Hematopoietic multipotent progenitor cell treated with erythropoietin and hydrocortisone succinate and interleukin-3 and kit ligand, for 4 days (in vitro differentiated cells): ENCODE measurements around the gene PREX1.

Experiments
- DNase-seq: peaks from one replicate; pipeline ENCODE4 v3.0.0-alpha.2; 2015

The PREX1 gene

DNA sequence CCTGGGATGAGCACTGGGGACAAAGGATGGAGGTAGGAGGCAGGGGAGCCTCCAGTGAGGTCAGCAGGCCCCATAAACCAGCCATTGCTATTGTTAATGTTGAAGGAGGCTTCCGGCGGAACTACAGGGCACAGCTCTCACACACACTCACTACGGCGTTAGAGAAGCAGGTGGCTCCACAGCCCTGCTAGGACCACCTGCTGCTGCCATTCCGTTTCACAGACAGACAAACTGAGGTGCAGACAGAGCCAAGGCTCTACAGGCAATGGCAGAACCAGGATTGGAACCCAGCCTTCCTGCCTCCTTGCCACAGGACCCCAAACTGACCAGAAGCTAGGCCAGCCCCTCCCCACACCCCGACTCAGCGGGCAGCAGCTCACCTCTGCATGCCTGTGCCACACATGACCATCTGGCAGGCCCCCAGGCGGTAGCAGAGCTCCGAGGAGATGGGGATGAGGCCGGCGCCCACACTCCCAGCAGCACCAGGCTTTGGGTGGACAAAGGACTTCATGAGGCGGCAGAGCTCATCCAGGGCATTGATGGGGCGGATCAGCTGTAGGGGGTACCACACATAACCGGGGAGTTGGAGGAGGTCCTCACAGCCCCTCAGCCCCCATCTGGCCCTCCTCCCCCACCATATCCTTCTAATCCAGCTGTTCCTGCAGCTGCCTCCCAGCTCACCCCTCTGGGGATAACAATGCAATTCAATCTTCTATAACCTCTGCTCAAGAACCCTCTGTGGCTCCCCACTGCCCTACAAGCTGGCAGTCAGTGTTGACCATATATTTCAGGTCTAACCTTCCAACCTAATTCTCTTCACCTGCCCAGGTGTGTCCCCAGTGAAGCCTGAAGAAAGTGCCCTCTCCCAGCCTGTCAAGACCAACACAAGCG is 198.5 kb downstream of the PREX1 start:
- DNase-seq = no peak

DNA sequence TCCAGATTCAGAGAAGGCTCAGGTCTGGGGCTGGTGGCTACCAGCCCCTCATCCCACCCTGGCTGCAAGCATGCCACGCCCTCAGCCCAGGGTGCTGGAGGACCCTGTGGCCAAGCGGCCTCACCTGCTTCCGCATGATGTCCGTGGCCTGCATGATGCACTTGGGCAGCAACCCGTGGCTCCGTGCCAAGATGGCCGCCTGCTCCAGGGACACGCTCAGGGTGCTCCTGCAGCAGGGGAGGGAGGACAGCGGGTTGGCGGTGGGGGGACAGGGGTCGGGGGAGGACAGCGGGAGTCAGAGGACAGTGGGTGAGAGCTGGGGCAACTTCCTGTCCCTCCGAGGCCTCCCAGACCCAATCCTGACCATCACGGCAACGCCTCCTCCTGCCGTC is 200.1 kb downstream of the PREX1 start:
- no peak for DNase-seq

DNA sequence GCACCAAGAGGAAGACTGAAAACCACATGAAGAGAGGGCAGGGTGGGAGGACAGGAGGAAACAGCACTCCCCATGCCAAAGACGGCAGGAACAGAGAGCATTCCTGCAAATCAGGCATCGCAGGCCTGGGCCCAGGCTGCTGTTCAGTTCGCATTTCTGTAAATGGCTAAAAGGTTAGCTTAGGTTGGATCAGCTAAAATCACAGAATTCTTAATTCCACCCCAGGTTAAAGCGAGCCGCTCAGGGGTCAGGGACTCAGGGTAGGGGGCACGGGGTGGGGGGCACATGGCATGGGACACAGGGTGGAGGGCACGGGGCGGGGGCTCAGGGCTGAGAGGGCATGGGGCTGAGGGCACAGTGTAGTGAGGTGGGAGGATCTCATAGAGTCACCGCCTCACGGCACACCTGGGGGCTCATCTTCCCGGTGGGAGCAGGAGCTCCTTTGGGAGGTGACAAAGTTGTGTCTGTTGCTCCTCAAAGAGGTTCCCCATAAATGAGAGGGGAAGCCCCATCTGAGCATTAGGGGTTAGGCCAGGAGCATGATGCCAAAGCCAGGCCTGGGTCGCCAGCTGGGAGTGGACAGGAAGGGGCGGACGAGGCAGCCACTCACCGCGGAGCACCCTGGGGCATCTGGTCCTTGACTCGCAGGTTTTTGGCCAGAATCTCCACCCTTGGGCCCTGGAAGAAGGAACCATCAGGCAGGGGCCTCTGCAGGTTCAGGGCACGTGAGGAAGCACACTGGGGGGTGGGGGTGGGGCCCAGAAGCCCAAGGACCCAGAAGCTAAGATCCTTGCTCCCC is 200.7 kb downstream of the PREX1 start:
- DNase-seq = no peak

DNA sequence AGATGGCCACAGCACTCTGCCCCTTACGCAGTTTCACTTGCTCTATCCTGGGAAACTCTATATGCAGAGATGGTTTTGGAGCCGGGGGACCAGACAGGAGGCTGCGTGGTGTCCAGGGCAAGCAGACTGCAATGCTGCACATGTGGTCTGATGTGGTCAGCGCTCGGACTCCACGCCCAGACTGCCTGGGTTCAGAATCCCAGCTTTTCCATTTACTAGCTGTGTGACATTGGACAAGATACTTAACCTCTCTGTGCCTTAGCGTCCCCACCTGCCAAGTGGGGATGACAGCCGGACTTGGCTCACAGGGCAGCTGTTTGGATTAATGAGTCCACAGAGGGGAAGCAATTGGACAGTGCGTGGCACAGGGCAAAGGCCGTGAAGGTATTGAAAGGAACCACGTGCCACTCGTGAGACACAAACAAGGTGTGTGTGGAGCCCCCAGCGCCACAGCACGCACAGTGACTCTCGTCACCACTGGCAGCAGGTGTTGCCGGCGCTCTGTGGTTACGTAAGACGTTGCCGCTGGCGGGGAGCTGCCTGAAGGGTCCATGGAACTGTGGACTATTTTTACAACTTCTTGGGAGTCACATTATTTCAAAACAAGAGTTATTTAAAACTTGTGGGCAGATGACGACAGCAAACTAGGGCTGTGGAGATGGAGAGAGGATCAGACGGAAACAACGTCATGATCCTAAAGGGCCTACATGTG is 201.4 kb downstream of the PREX1 start:
- peak; percentile 46 for DNase-seq

DNA sequence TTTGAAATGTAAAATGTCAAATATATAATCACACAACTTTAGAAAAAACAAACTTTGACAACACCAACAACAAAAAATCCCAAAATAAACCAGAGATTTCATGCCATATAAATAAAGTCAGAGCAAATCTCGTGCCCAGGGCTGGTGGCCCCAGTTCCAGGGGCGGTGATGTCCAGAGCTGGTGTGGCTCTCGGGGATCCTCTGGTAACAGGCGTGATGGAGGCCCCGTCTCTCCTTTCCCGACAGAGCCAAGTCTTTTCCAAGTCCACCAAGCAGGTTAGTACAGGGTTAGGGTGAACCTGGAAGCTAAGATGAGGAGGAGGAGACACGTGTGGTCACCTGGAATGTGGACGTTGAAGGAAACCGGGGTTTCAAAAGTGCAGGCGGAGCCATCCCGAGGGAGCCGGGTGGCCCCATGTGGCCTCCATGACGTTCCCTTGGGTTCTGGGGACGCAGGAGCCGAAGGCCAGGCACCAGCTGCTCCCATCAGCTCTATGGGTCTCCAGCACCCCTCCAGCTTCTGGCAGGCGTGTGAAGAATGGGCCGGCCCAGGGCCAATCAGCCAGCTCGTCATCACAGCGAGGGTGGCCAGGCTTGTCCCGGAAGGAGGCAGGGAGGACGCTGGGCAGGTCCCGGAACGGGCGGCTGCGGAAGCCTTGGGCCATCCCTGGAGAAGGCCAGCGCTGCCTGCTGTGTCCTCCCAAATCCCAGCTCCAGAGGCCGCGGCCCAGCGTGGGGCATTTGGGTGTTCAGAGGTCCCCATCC is 202.5 kb downstream of the PREX1 start:
- DNase-seq = no peak

DNA sequence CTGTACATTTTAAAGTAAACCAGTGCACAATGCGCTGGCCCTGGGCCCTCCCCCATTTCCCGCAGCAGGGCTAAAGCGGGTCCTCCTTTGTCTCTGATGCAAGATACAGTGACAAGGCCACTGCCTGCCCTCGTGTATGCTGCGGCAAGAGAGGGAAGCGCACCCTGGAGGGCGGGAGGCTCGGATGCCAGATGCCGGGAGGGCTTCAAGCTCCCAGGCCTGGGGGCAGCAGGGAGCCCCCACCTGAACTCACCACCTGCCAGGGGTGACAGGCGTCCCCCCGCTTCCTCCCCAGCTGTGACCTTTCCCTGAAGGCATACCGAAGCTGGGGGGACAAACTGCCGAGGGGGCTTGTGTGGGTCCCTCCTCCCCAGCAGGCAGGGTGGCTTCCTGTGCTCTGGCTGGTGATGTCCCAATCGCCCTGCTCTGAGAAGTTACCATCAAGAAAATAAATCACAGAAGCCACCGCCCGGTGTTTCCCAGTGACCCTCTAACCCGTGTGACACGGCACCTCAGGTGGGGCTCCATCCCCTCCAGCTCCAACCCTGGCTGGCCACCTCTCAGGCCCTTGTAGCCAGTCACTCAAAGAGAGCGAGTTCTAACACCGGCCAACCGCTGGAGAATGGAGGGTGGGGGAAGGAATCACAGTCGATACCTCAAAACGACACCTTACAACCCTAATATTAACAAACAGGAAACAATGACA is 203.3 kb downstream of the PREX1 start:
- no peak for DNase-seq

DNA sequence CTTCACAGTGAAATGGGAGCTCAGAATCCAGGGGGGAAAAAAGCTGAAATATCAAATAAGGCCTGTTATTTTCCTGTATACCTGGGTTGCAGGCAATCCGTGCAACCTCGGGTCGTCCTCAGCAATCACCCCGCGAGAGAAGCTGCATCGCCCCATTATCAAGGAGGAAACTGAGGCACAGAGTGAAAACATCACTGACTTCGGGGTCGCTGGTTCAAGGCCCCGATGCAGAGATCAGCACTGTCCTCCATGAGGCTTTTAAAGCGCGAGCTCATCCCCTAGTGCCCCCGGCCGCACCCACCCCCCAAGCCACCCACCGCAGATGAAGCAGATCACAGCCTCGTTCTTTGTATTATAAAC is 203.9 kb downstream of the PREX1 start:
- no peak for DNase-seq

DNA sequence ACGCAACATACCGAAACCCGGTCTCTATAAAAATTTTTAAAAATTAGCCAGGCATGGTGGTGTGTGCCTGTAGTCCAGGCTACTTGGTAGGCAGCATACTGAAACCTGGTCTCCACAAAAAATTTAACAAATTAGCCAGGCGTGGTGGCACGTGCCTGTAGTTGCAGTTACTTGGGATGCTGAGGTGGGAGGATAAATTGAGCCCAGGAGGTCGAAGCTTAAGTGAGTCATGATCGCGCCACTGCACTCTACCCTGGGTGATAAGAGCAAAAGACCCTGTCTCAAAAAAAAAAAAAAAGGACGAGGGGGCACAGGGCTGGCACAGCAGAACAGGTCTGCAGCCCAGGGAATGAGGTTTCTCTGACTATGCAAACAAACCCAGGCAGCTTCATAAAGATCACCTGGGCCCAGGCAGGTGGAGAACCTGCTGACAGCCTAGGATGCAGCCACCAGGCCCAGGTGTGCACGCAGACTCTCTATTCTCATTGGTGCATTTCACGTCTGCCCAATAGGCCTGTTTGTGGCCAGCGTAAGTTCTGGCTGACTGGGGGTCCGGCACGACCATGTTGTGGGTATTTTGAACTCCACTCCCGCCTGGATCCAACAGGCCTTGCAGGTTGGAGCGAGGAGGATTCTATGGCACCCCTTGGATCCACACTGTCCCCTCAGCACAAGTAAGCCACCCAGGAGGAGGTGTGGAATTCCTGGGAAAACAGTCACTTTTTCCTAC is 204.5 kb downstream of the PREX1 start:
- DNase-seq = no peak

DNA sequence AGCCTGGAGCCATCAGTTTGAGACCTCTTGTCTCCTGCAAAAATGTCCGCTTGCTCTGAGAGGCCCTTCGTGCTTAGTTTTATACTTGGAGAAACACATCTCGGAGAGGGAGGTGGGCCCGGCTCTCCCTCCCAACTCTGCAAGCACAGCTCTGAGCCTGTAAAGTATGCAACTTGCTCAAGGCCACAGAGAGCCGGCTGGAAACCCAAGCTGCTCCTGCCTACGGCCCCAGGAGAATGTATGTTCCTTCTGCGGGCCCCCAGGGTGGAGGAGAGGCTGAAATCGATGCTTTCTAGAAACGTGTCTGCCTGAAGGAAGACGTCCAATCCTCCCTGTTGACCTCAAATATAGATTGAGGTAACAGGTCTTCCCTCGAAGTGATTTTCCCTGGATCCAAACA is 205.4 kb downstream of the PREX1 start:
- DNase-seq = no peak

DNA sequence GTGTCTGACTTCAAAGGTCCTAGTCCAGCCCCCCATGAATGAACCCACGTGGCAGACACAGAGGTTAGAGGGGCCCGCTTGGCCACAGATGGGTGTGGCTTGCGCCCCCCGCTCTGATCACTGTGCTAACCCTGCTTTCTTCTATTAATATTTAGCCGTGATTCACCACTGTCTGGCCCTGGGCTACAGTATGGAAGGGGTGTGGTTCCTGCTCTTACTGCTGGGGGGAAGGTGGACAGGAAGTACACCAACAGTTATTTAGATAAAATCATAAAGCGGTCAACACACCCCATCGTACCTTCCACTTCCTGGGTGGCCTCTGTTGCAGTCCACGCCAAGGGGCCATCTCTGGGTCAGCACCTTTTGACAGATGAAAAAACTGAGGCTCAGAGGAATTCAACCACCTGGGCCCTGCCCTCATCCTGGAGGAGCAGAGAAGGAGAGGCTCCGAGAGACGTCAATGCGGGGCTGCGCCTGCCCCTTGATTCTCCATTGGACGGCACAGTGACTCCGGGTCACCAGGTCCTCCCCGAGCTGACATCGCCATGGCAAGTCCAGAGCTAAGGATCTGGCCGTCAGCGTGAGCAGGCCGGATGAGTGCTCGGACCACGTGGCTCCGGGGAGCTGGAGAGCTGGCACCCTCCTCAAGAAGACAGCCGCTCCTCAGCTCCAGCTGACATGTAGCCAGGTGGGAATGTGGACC is 206.3 kb downstream of the PREX1 start:
- peak; percentile 46 for DNase-seq

DNA sequence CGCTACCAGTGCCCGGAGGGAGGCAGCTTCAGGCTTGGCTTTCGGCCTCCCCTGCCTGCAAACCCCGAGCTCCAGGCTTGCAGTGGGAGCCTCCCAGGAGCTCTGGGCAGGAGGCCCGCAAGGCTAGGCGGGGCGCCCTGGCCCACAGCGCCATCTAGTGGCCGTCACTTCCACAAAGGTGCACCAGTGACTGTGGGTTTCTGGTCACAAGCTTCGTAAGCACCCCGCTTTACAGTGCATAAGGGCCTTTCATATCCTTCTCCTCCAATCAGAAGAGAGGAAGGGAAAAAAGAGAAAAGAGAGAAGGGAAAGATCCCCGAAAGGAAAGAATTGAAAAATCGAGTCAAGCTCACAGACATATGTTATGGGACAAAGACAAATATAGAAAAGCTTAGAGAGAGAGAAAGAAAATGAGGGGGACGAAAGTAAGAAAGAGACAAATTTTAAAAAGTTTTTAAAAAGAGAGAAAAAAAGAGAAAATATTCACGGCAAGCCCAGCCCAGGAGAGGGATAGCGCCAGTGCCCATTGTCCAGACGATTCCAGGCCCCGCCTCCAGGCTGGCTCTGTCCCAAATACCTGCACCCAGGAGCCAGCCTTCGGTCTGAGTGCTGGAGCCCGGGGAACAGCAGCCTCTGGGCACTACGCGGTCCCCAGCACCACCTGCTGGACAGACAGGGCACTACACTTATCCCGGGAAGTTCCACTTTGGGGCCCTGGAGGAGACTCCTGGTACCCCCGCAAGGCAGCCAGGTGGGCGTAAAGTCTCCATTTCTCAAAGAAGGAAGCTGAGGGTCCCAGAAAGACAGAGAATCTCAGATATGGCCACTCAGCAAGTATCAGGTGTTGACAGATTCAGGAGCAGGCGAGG is 207.1 kb downstream of the PREX1 start:
- peak; percentile 81 for DNase-seq

DNA sequence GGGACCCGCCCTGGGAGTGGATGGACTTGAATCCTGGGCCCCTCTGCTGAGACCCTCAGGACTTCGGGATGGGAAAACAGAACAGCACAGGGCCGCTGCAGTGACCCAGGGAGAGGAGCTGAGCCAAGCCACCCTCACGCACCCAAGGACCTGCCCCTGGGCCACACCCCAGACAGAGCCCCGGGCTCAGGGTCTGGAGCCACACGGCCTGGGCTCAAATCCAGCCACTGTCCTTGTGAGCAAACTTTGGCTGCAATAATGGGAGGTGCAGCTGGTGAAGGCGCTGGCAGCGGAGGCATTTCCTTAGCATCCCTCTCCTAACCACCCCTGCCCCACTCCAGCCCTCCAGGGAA is 207.7 kb downstream of the PREX1 start:
- DNase-seq = no peak

DNA sequence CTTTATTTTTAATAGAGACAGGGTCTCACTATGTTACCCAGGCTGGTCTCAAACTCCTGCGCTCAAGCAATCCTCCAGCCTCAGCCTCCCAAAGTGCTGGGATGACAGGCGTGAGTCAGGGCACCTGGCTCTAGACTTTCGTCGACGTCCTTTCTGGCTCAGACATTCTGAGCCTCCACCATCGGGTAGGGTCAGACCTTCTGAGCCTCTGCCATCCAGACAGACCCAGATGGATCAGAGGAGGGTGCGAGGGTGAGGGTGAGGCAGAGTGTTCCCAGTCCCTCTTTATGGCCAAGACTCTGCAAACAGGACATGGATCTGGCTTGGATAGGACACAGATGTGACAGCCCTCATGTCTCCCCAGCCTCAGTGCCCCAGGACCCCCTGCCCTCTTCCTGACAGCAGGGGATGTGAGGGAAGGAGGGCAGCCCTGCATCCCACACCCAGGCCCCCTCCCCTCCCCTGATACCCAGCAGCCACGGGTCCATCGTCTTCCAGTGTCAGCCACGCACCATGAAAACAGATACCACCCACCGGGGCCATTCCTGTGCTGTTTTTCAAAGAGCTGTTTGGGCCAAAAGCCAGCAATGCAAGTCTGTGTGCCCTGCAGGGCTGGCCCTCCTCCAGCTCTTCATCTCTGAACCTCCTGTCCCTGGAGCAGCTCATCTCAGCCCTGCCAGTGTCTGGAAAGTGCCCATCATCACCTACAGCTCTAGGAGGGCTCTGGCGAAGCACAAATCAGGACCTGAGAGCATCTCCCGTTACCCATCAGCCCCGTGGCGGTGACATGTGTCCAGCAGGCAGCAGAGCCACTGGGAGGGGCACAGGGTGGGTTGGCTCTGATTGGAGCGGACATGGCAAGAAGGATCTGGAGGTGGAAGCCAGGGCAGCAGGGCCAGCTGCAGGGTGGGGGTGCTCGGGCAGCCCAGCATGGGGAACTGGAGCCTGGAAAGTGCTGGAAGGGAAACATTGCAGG is 208.4 kb downstream of the PREX1 start:
- DNase-seq = no peak

DNA sequence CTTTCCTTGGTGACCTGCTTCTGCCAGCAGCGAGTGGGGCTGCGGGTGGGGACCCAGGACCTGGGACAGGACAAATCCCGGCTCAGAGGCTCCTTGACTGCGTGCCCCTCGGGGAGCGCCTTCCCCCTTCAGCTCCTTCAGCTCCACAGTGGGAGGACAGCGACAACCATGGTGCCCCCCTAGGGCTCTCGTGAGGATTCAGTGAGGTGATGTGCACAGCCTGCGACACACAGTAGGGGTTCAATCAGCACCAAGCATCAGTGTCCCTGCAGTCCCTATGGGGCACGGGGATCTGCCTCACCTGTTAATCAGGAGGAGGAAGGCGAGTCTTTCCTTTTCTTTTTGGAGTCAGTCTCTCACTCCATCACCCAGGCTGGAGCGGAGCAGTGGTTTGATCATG is 209.2 kb downstream of the PREX1 start:
- no peak for DNase-seq

DNA sequence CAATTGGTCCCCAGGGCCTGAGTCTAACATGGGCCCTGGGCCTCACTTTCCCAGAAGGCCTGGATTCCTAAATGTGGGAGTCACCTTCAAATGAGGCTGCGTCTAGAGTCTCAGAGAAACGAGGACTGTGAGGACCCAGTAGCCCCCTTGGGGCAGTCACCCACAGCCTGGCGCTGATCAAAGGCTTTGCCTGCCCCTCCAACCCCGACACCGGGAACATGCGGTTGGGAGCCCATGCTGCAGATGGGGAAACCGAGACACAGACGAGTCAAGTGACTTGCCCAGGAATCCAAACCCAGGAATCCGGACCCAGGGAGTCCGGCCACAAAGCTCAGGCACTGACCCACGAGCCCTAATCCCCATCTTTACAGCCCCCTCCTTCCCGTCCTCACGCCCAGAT is 209.7 kb downstream of the PREX1 start:
- no peak for DNase-seq

DNA sequence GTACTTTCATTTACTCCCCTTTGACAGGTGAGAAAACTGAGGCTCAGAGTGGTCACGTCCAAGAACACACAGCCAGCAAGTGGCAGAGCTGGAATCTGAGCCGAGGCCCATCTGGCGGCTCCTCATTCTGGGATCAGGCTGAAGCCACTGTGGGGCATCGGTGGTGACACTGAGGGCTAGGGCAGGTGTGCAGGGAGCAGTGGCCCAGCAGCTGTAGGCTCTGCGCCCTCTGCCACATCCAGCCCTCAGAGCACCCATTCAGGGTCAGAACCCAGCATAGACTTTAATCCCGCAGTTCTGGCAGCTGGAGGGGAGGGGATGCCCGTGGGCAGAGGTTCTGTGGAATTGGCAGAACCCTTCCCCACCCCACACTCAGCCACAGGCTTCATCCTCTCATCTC is 210.3 kb downstream of the PREX1 start:
- no peak for DNase-seq

DNA sequence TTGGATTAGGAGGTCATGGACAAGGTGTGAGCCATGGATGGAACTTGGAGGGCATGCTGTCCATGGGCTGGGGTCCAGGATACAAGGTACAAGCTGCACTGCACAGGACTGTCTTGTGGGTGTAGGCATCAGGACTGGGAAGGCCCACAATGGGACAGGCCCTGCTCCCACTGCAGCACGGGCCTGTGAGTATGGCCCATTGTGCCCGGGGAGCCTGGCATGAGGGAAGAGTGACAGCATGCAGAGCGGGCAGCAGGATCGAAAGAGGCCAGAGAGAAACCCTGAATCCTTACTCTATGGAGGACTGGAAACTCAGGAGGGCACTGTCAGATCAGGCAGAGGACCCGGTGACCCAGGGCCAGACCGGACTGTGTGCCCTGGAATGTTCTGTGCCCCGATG is 211.3 kb downstream of the PREX1 start:
- DNase-seq = no peak

DNA sequence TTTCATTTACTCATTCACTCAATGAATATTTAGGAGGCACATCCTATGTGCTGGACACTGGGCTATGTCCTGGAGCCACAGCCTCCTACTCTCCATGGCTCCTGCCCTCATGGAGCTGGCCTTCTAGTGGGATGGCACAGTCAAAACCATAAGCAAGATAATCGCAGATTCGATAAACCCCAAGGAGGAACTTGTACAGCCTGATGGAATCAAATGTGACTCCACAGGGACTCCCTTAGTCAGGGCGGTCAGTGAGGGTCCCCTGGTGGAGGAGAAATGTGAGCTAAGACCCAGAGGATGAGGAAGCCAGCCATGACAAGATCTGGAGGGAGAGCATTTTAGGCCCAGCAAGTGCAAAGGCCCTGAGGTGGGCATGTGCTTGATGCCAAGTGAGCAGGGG is 211.9 kb downstream of the PREX1 start:
- DNase-seq = no peak
